GM10248 (cell line): ENCODE measurements around the gene ACAD10.
A peak's percentile ranks its signal among the peaks of the same experiment; 100 is the strongest.

Experiments used
- CTCF ChIA-PET: fragments of 300-600 bp; sonication (Branson Sonifier 250); formaldehyde crosslinking; extraction: SDS; loops from one replicate; lab custom pipeline; 2021; ENCODE audit warnings: antibody characterized with exemption; lab: Yijun Ruan, JAX
- POLR2A ChIA-PET: fragments of 350-650 bp; sonication (Branson Sonifier 250); formaldehyde crosslinking; extraction: SDS; loops from one replicate; lab custom pipeline; 2020; ENCODE audit warnings: antibody characterized with exemption; lab: Yijun Ruan, JAX
- DNase-seq: peaks from one replicate; pipeline ENCODE4 v3.0.0; 2012; ENCODE audit errors: extremely low spot score
- CTCF ChIP-seq: IDR thresholded peaks from 2 replicates; pipeline ENCODE4 v1.5.1; 2012; ENCODE audit warnings: mild to moderate bottlenecking, low read depth; ENCODE audit errors: extremely low read depth, missing control alignments, control extremely low read depth

ACAD10 gene

GRCh38 chr12:111745211-111745610 is 59.4 kb downstream of the ACAD10 start:
- DNase-seq: no peak
- POLR2A ChIA-PET: no interaction called here
- CTCF ChIA-PET: interaction anchor here (1.0 to 3.1 kb wide), 6 partner anchors 13 to 348 kb away, joined by 3 to 8 read pairs (median 4); no protein-coding TSS in a partner anchor
- TF ChIP-seq CTCF: no peak

GRCh38 chr12:111747333-111747732 is 61.5 kb downstream of the ACAD10 start:
- POLR2A ChIA-PET: no interaction called here
- CTCF ChIA-PET: interaction anchor here (1.3 kb wide), 1 partner anchor 15 kb away, joined by 3 read pairs; no protein-coding TSS in a partner anchor
- DNase-seq: no peak
- no peak for TF ChIP-seq CTCF

GRCh38 chr12:111748151-111748672 is 62.4 kb downstream of the ACAD10 start:
- no peak for DNase-seq
- CTCF ChIA-PET: no interaction called here
- POLR2A ChIA-PET: no interaction called here
- no peak for TF ChIP-seq CTCF

- ChIA-PET CTCF (no interaction called here), POLR2A (no interaction called here)
- TF ChIP-seq CTCF: no peak
- DNase-seq: no peak
These were observed 63.0 kb downstream of the ACAD10 start for GRCh38 chr12:111748867-111749266.

GRCh38 chr12:111749391-111749790 is 63.5 kb downstream of the ACAD10 start:
- DNase-seq: no peak
- ChIA-PET CTCF (no interaction called here), POLR2A (no interaction called here)
- TF ChIP-seq CTCF: no peak

- ChIA-PET CTCF (interaction anchor here (0.7 to 4.2 kb wide), 11 partner anchors 9 to 62 kb away, joined by 3 to 53 read pairs (median 7); no protein-coding TSS in a partner anchor), POLR2A (no interaction called here)
- peak; percentile 66 for TF ChIP-seq CTCF
- DNase-seq: peak; percentile 75
These were observed 67.5 kb downstream of the ACAD10 start for GRCh38 chr12:111753144-111753881.
